PC-3 (cell line): Measurements from ENCODE around the gene CASS4. TPM values are rescaled to one million over a fixed set of nuclear protein-coding genes. Genes with fewer than 3 reads are reported as not detected.

Experiments used
- ATAC-seq: fragments of 200-7000 bp; cut with Tn5 transposase; 2 replicates; pipeline ENCODE4 v1.9.1; 2020; ENCODE audit warnings: mild to moderate bottlenecking, moderate library complexity
- BruUV-seq: library from RNA; stranded (reverse); fragments of 400-500 nt; replicated peaks from 2 replicates; lab custom pipeline; 2021; lab: Mats Ljungman, UMichigan
- CTCF ChIA-PET: fragments of 300-600 bp; sonication (Branson Sonifier 250); formaldehyde crosslinking; loops from one replicate; lab custom pipeline; 2022; ENCODE audit warnings: antibody characterized with exemption; lab: Charles Lee
- POLR2A ChIA-PET: fragments of 300-600 bp; sonication (Branson Sonifier 250); formaldehyde crosslinking; loops from one replicate; lab custom pipeline; 2022; ENCODE audit warnings: antibody characterized with exemption; ENCODE audit not compliant: unreplicated experiment; lab: Charles Lee
- DNase-seq: peaks from one replicate; pipeline ENCODE4 v3.0.0-alpha.2; 2015
- H2AFZ ChIP-seq: fragments of 300-600 bp; sonication (generic); 2 replicates; pipeline ENCODE4 v1.6.0; 2016; ENCODE audit warnings: antibody characterized with exemption, low read length
- H3F3A ChIP-seq: fragments of 300-600 bp; sonication (generic); one replicate; pipeline ENCODE4 v1.6.0; 2017; ENCODE audit warnings: antibody characterized with exemption, low read length, control low read depth, mild to moderate bottlenecking; ENCODE audit not compliant: unreplicated experiment
- H3K27ac ChIP-seq: fragments of 300-600 bp; sonication (generic); 2 replicates; pipeline ENCODE4 v1.5.1; 2016; ENCODE audit warnings: mild to moderate bottlenecking, low read length
- H3K27me3 ChIP-seq: fragments of 300-600 bp; sonication (generic); 2 replicates; pipeline ENCODE4 v1.6.1; 2016; ENCODE audit warnings: low read length, mixed read lengths
- H3K36me3 ChIP-seq: fragments of 300-600 bp; sonication (generic); 2 replicates; pipeline ENCODE4 v1.6.1; 2016; ENCODE audit warnings: low read depth, mixed run types, low read length, mixed read lengths
- H3K4me1 ChIP-seq: fragments of 300-600 bp; sonication (generic); 2 replicates; pipeline ENCODE4 v1.5.1; 2016; ENCODE audit warnings: low read length; ENCODE audit not compliant: insufficient read depth
- H3K4me2 ChIP-seq: fragments of 300-600 bp; sonication (generic); 2 replicates; pipeline ENCODE4 v1.6.0; 2016; ENCODE audit warnings: low read length
- H3K4me3 ChIP-seq: fragments of 300-600 bp; sonication (generic); 2 replicates; pipeline ENCODE4 v1.5.1; 2016; ENCODE audit warnings: mild to moderate bottlenecking, low read length, mixed read lengths
- H3K79me2 ChIP-seq: fragments of 300-600 bp; sonication (generic); 2 replicates; pipeline ENCODE4 v1.6.1; 2017; ENCODE audit warnings: low read length, mixed read lengths
- H3K9ac ChIP-seq: fragments of 300-600 bp; sonication (generic); 2 replicates; pipeline ENCODE4 v1.6.0; 2016; ENCODE audit warnings: mild to moderate bottlenecking, low read length
- H3K9me2 ChIP-seq: fragments of 300-600 bp; sonication (generic); replicated peaks from 2 replicates; pipeline ENCODE4 v1.6.1; 2016; ENCODE audit warnings: mixed run types, low read length, mixed read lengths
- H3K9me3 ChIP-seq: fragments of 300-600 bp; sonication (generic); 2 replicates; pipeline ENCODE4 v1.6.1; 2016; ENCODE audit warnings: low read length, mixed read lengths
- H4K20me1 ChIP-seq: fragments of 300-600 bp; sonication (generic); 2 replicates; pipeline ENCODE4 v1.6.1; 2016; ENCODE audit warnings: low read length, mixed read lengths
- EZH2 ChIP-seq: fragments of 300-600 bp; sonication (generic); IDR thresholded peaks from one replicate; pipeline ENCODE4 v1.6.1; 2017; ENCODE audit warnings: antibody characterized with exemption, mild to moderate bottlenecking, low read length; ENCODE audit not compliant: unreplicated experiment
- EZH2phosphoT487 ChIP-seq: fragments of 300-600 bp; sonication (generic); IDR thresholded peaks from 2 replicates; pipeline ENCODE4 v1.6.1; 2018; ENCODE audit warnings: mild to moderate bottlenecking, antibody characterized with exemption, low read length, borderline replicate concordance
- intact Hi-C: fragments of 100-400 bp; cut with micrococcal nuclease; formaldehyde crosslinking; loops from 2 replicates; pipeline ENCODE4 v1.9.0; 2023
- total RNA-seq: library from RNA; depleted of rRNA; stranded (reverse); fragments of >200 nt; gene quantifications from 2 replicates; pipeline ENCODE4 v1.2.3, GENCODE V29; 2014
- TF ChIP-seq, protein P1 (sequence below): fragments of 300-600 bp; sonication (generic); conservative IDR thresholded peaks from 2 replicates; pipeline ENCODE4 v1.5.1; 2017; ENCODE audit warnings: antibody characterized with exemption, low read depth, mild to moderate bottlenecking, low read length

Gene CASS4
- total RNA-seq, 1 experiment from 2014 or later, result 0.04 TPM

DNA sequence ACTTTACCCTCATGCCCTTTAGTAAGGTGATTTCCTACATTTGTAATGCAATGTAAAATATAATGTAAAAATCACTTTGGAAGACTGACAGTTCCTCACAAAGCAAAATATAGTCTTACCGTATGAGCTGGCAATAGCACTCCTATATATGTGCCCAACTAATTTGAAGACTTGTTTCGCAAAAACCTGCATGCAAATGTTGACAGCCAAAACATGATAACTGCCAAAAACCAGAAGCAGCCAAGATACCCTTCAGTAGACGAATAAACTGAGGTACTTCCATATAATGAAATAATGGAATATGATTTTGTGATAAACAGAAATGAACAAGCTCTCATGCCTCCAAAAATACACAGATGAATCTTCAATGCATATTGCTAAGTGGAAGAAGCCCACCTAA, 33.7 kb upstream of the CASS4 start:
- no peaks in the 10 kb centered on the region for H3K9me3 ChIP-seq
- DNase-seq (no peak), ATAC-seq (no peak)
- POLR2A ChIA-PET, result no interaction called here
- peaks cover 13% of the 10 kb centered on the region for H3K4me1 ChIP-seq
- H3K36me3 ChIP-seq, result peaks cover 78% of the 10 kb centered on the region
- H3K27me3 ChIP-seq, result no peaks in the 10 kb centered on the region
- H3K4me3 ChIP-seq, result no peak overlapping the region
- no peak overlapping the region for H2AFZ ChIP-seq
- BruUV-seq, result no TSS peak
- no peak overlapping the region for H3K9ac ChIP-seq
- TF ChIP-seq EZH2, result no peak
- TF ChIP-seq EZH2phosphoT487, result no peak
- TF ChIP-seq, protein P1, sequence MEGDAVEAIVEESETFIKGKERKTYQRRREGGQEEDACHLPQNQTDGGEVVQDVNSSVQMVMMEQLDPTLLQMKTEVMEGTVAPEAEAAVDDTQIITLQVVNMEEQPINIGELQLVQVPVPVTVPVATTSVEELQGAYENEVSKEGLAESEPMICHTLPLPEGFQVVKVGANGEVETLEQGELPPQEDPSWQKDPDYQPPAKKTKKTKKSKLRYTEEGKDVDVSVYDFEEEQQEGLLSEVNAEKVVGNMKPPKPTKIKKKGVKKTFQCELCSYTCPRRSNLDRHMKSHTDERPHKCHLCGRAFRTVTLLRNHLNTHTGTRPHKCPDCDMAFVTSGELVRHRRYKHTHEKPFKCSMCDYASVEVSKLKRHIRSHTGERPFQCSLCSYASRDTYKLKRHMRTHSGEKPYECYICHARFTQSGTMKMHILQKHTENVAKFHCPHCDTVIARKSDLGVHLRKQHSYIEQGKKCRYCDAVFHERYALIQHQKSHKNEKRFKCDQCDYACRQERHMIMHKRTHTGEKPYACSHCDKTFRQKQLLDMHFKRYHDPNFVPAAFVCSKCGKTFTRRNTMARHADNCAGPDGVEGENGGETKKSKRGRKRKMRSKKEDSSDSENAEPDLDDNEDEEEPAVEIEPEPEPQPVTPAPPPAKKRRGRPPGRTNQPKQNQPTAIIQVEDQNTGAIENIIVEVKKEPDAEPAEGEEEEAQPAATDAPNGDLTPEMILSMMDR, result no peak
- H3K9me2 ChIP-seq, result no peaks in the 10 kb centered on the region
- CTCF ChIA-PET, result interaction anchor here (0.6 kb wide), 1 partner anchor 19 kb away, joined by 3 read pairs; no protein-coding TSS in a partner anchor
- H3F3A ChIP-seq, result no peaks in the 10 kb centered on the region
- intact Hi-C loops, result no loop called here
- peaks cover 29% of the 10 kb centered on the region for H4K20me1 ChIP-seq
- peaks cover 86% of the 10 kb centered on the region for H3K79me2 ChIP-seq
- no peak overlapping the region for H3K27ac ChIP-seq
- H3K4me2 ChIP-seq, result no peak overlapping the region

DNA sequence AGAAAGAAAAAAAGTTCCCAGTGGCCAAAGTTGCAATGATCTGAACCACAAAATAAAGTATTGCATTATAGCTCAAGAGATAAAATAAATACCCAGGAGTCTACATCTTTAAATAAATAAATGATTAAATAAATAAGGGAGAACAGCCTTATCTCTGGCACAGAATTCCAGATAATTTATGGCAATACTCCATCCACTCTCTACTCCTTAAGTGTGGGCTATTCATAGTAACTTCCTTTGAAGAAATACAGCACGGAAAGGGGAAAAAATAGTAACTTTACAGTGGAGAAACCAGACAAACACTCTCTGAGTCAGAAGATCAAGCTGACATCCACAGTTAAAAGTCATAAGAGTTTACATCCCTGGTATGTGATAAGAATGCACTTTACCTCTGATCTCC, 31.7 kb upstream of the CASS4 start:
- POLR2A ChIA-PET, result no interaction called here
- Histone ChIP-seq H2AFZ (no peak overlapping the region), H3K79me2 (peaks cover 88% of the 10 kb centered on the region), H3K36me3 (peaks cover 82% of the 10 kb centered on the region), H3K27ac (no peak overlapping the region), H3K9ac (no peak overlapping the region), H3F3A (no peaks in the 10 kb centered on the region), H3K4me1 (no peaks in the 10 kb centered on the region), H3K9me3 (no peaks in the 10 kb centered on the region), H3K27me3 (no peaks in the 10 kb centered on the region), H3K9me2 (no peaks in the 10 kb centered on the region), H3K4me2 (no peak overlapping the region), H4K20me1 (peaks cover 39% of the 10 kb centered on the region), H3K4me3 (no peak overlapping the region)
- BruUV-seq, result no TSS peak
- TF ChIP-seq EZH2phosphoT487, result no peak
- CTCF ChIA-PET, result no interaction called here
- intact Hi-C loops, result no loop called here
- no peak for DNase-seq
- ATAC-seq, result no peak

DNA sequence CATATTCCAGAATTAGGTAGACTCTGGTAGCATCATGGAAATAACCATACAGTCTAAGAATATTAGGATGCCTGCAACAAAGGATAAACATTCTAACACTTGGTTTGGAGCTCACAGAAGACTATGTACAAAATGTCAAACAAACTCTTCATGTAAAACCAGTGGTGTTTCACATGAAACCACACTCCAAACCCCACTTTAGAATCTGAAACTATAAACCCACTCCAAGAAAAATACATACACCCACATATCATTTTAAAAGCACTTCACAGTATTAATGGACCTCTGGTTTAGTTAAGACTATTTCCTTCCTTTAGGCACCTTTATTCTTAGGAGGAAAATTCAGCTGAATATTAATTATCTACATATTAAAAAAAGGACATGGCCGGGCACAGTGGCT, 30.6 kb upstream of the CASS4 start:
- TF ChIP-seq EZH2, result no peak
- TF ChIP-seq, protein P1, result no peak
- DNase-seq, result no peak
- Histone ChIP-seq H3K27me3 (no peaks in the 10 kb centered on the region), H3K4me3 (no peak overlapping the region), H4K20me1 (peaks cover 32% of the 10 kb centered on the region), H3K27ac (no peak overlapping the region), H2AFZ (no peak overlapping the region), H3K9ac (no peak overlapping the region), H3K36me3 (peaks cover 80% of the 10 kb centered on the region), H3K4me2 (no peak overlapping the region), H3F3A (no peaks in the 10 kb centered on the region), H3K9me3 (no peaks in the 10 kb centered on the region), H3K4me1 (no peaks in the 10 kb centered on the region), H3K9me2 (no peaks in the 10 kb centered on the region), H3K79me2 (peaks cover 87% of the 10 kb centered on the region)
- POLR2A ChIA-PET, result no interaction called here
- intact Hi-C loops, result no loop called here
- CTCF ChIA-PET, result no interaction called here
- no peak for ATAC-seq
- no TSS peak for BruUV-seq
